HG02840 (cell line): Measurements from ENCODE around the gene TMEM156.
"Not testable (repeated sequence)": the region's sequence is repeated elsewhere in the genome, so short reads cannot be mapped to it uniquely, and the experiment has no call there.

Experiments used
- ATAC-seq: cut with Tn5 transposase; IDR thresholded peaks from one replicate; pipeline ENCODE4 v1.9.1; 2021; ENCODE audit warnings: mild to moderate bottlenecking, moderate library complexity, moderate number of reproducible peaks; ENCODE audit not compliant: unreplicated experiment, low FRiP score

TMEM156 gene

GRCh38 chr4:39044364-39044955 lies 12.3 kb upstream of the TMEM156 start:
- peak; percentile 69 for ATAC-seq

GRCh38 chr4:39043861-39044363 lies 11.7 kb upstream of the TMEM156 start:
- no peak for ATAC-seq

- no peak for ATAC-seq
Observed at GRCh38 chr4:39043058-39043860, 11.1 kb upstream of the TMEM156 start.

- ATAC-seq: no peak
Observed at GRCh38 chr4:39042366-39042765, 10.2 kb upstream of the TMEM156 start.

GRCh38 chr4:39039108-39039507 lies 6.9 kb upstream of the TMEM156 start:
- ATAC-seq: no peak

GRCh38 chr4:39037941-39038340 lies 5.7 kb upstream of the TMEM156 start:
- ATAC-seq: no peak

- ATAC-seq: no peak
Observed at GRCh38 chr4:39037491-39037825, 5.2 kb upstream of the TMEM156 start.

- no peak for ATAC-seq
Observed at GRCh38 chr4:39036172-39036571, 4.0 kb upstream of the TMEM156 start.

- not testable (repeated sequence) for ATAC-seq
Observed at GRCh38 chr4:39031590-39032020, 604 bp downstream of the TMEM156 start.

GRCh38 chr4:39030725-39031124 lies 1.5 kb downstream of the TMEM156 start:
- no peak for ATAC-seq

- no peak for ATAC-seq
Observed at GRCh38 chr4:39029752-39030694, 2.2 kb downstream of the TMEM156 start.

GRCh38 chr4:39026096-39026495 lies 6.1 kb downstream of the TMEM156 start:
- ATAC-seq: no peak

GRCh38 chr4:39025552-39026085 lies 6.6 kb downstream of the TMEM156 start:
- ATAC-seq: no peak

GRCh38 chr4:39024311-39024865 lies 7.8 kb downstream of the TMEM156 start:
- ATAC-seq: no peak

GRCh38 chr4:39023059-39023458 lies 9.2 kb downstream of the TMEM156 start:
- ATAC-seq: no peak

GRCh38 chr4:39022241-39022640 lies 10.0 kb downstream of the TMEM156 start:
- no peak for ATAC-seq

GRCh38 chr4:39021631-39022030 lies 10.6 kb downstream of the TMEM156 start:
- ATAC-seq: no peak

GRCh38 chr4:39020130-39020529 lies 12.1 kb downstream of the TMEM156 start:
- no peak for ATAC-seq

- ATAC-seq: no peak
Observed at GRCh38 chr4:39014028-39014427, 18.2 kb downstream of the TMEM156 start.

GRCh38 chr4:39004758-39005157 lies 27.5 kb downstream of the TMEM156 start:
- no peak for ATAC-seq
